CD8-positive, alpha-beta memory T cell (primary cell): Measurements from ENCODE around the gene ATXN3. TPM values are rescaled to one million over a fixed set of nuclear protein-coding genes. Genes with fewer than 3 reads are reported as not detected.

Experiments used
- CTCF ChIA-PET: fragments of 350-600 bp; sonication (Branson Sonifier 250); formaldehyde crosslinking; loops from one replicate; lab custom pipeline; 2021; ENCODE audit warnings: antibody characterized with exemption; lab: Charles Lee
- POLR2A ChIA-PET: fragments of 350-600 bp; sonication (Branson Sonifier 250); formaldehyde crosslinking; loops from one replicate; lab custom pipeline; 2021; ENCODE audit warnings: antibody characterized with exemption; lab: Charles Lee
- DNase-seq, 5 donors: peaks; one replicate each; pipeline versions ENCODE4 v3.0.0 to v3.0.0-alpha.2; 2020 to 2022; ENCODE audit warnings: mixed read lengths in 1 of 5
- H3K27ac ChIP-seq: one replicate; pipeline ENCODE4 v1.7.0; 2013; ENCODE audit warnings: low read depth, mild to moderate bottlenecking, low read length, moderate library complexity
- H3K27me3 ChIP-seq: 2 replicates; pipeline ENCODE4 v1.7.0; 2013; ENCODE audit warnings: low read length, mild to moderate bottlenecking; ENCODE audit not compliant: insufficient read depth, poor library complexity, severe bottlenecking
- H3K36me3 ChIP-seq: 2 replicates; pipeline ENCODE4 v1.7.0; 2013; ENCODE audit warnings: mild to moderate bottlenecking, low read length, moderate library complexity; ENCODE audit not compliant: insufficient read depth
- H3K4me1 ChIP-seq: 2 replicates; pipeline ENCODE4 v1.7.0; 2013; ENCODE audit warnings: mild to moderate bottlenecking, low read length, moderate library complexity; ENCODE audit not compliant: insufficient read depth
- H3K4me3 ChIP-seq: 2 replicates; pipeline ENCODE4 v1.7.0; 2013; ENCODE audit warnings: mild to moderate bottlenecking, low read length
- H3K9me3 ChIP-seq: 2 replicates; pipeline ENCODE4 v1.7.0; 2013; ENCODE audit warnings: mild to moderate bottlenecking, low read length
- H3K27ac Mint-ChIP-seq, 8 donors: one replicate each; pipeline ENCODE4 v1.8.0; 2020 to 2021; ENCODE audit warnings: mixed read lengths in 8 of 8, mild to moderate bottlenecking in 6 of 8, inconsistent platforms in 3 of 8, moderate library complexity in 3 of 8
- H3K27me3 Mint-ChIP-seq, 2 donors: one replicate each; pipeline ENCODE4 v1.8.0; 2020 to 2021; ENCODE audit warnings: mixed read lengths in 2 of 2, mild to moderate bottlenecking in 1 of 2, moderate library complexity in 1 of 2
- H3K36me3 Mint-ChIP-seq, 3 donors: one replicate each; pipeline ENCODE4 v1.8.0; 2020 to 2021; ENCODE audit warnings: mixed read lengths in 3 of 3, inconsistent platforms in 1 of 3, mild to moderate bottlenecking in 1 of 3
- H3K4me1 Mint-ChIP-seq, 3 donors: one replicate each; pipeline ENCODE4 v1.8.0; 2020 to 2021; ENCODE audit warnings: mixed read lengths in 3 of 3, inconsistent platforms in 1 of 3, mild to moderate bottlenecking in 1 of 3
- H3K4me3 Mint-ChIP-seq, 7 donors: one replicate each; pipeline ENCODE4 v1.8.0; 2020 to 2021; ENCODE audit warnings: mixed read lengths in 7 of 7, mild to moderate bottlenecking in 6 of 7, moderate library complexity in 4 of 7, inconsistent platforms in 2 of 7
- H3K9me3 Mint-ChIP-seq, 5 donors: one replicate each; pipeline ENCODE4 v1.8.0; 2020 to 2022; ENCODE audit warnings: mixed read lengths in 5 of 5, mild to moderate bottlenecking in 3 of 5, moderate library complexity in 2 of 5, inconsistent platforms in 1 of 5
- polyA plus RNA-seq: library from polyadenylated mRNA; unstranded; fragments of 300-500 nt; fragmentation: Illumina TruSeq; gene quantifications from one replicate; pipeline ENCODE4 v1.2.3, GENCODE V29; 2021
- total RNA-seq, 2 experiments: library from RNA; stranded (reverse); gene quantifications; one replicate each; pipeline ENCODE4 v1.2.3, GENCODE V29; 2021

The ATXN3 gene
- total and polyA plus RNA-seq, 3 experiments from 2014 or later = 20.5 to 32.5 (median 25.1) TPM

GRCh38 chr14:92040431-92041051, 65.8 kb downstream of the ATXN3 start:
- H3K9me3 Mint-ChIP-seq = peaks cover 0 to 2% (median 0%) of the 10 kb centered on the region in 5 donors
- POLR2A ChIA-PET = interaction anchor here (0.5 to 2.4 kb wide), 8 partner anchors 36 to 645 kb away, joined by 3 to 24 read pairs (median 5); partner anchors contain the start of genes ATXN3, CPSF2 and NDUFB1
- peaks cover 42 to 57% (median 47%) of the 10 kb centered on the region in 3 donors for H3K4me1 Mint-ChIP-seq
- H3K27ac ChIP-seq = peak overlapping the region; percentile 89
- H3K27me3 ChIP-seq = no peaks in the 10 kb centered on the region
- peaks cover 38% of the 10 kb centered on the region for H3K4me1 ChIP-seq
- no peaks in the 10 kb centered on the region for H3K36me3 ChIP-seq
- CTCF ChIA-PET = interaction anchor here (0.8 to 2.8 kb wide), 7 partner anchors 17 to 82 kb away, joined by 3 to 15 read pairs (median 4); partner anchors contain the start of genes ATXN3, CPSF2 and NDUFB1
- peaks cover 0 to 30% (median 4%) of the 10 kb centered on the region in 3 donors for H3K36me3 Mint-ChIP-seq
- H3K4me3 Mint-ChIP-seq = peak overlapping the region; percentile 93 to 99 (median 97)
- DNase-seq = no peak
- no peaks in the 10 kb centered on the region for H3K9me3 ChIP-seq
- no peaks in the 10 kb centered on the region for H3K27me3 Mint-ChIP-seq
- peak overlapping the region; percentile 83 for H3K4me3 ChIP-seq
- H3K27ac Mint-ChIP-seq = peak overlapping the region; percentile 98 to 100 (median 98)

DNA sequence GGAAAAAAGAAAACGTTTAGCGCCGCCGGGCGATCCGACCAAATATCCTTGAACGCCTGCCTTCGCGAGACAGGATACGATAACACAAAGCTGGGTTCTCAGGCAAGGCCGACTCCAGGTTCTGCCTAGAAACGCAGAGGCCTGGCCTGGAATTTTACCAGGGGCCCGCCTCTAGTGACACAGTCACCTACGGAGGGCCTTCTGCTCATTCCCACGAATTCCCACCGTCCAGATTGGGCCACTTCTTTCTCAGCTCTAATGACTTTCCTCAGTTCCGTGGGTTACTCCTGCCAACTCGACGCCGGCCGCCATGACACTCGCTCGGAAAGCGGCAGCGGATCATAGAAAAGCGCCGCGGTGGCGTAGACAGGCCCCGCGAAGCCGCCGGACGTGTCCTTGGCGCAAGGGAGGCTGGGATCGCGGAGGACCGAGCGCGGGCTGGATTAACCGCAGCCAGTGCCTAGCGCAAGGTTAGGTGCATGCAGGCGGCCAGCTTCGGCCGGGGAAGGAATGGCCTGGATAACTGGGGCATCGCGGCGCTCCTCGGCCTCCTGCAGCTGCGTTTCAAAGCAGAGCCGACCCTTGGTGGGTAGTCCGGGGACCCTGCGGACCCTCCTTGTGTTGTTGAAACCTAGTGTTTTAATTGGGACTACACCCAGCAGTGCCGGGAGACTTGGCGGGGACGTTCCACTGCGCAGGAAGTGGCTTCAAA, 66.5 kb downstream of the ATXN3 start, which contains the start of gene TRIP11:
Gene TRIP11, minus strand, starts transcription at position 341 of the 712 bp plus-strand sequence. CDS start 374 bp downstream, outside the sequence.
- no peaks in the 10 kb centered on the region for H3K27me3 ChIP-seq
- Mint-ChIP-seq H3K27me3 (no peaks in the 10 kb centered on the region), H3K9me3 (no peaks in the 10 kb centered on the region), H3K36me3 (peaks cover 0 to 31% (median 4%) of the 10 kb centered on the region in 3 donors), H3K4me3 (peak within 1 kb of the TSS; percentile 93 to 99 (median 97)), H3K4me1 (peaks cover 47 to 57% (median 49%) of the 10 kb centered on the region in 3 donors), H3K27ac (peak within 1 kb of the TSS; percentile 98 to 100 (median 98))
- peaks cover 38% of the 10 kb centered on the region for H3K4me1 ChIP-seq
- peak within 1 kb of the TSS; percentile 83 for H3K4me3 ChIP-seq
- peak within 1 kb of the TSS; percentile 89 for H3K27ac ChIP-seq
- H3K36me3 ChIP-seq = no peaks in the 10 kb centered on the region
- CTCF ChIA-PET = interaction anchor here (0.8 to 2.8 kb wide), 6 partner anchors 47 to 82 kb away, joined by 3 to 15 read pairs (median 4); partner anchors contain the start of genes ATXN3, CPSF2 and NDUFB1
- POLR2A ChIA-PET = interaction anchor here (0.5 to 2.4 kb wide), 7 partner anchors 37 to 1250 kb away, joined by 3 to 24 read pairs (median 5); partner anchors contain the start of genes ATXN3, CPSF2 and NDUFB1
- no peaks in the 10 kb centered on the region for H3K9me3 ChIP-seq
- peak; percentile 88 to 96 (median 92) for DNase-seq

- Mint-ChIP-seq H3K9me3 (no peaks in the 10 kb centered on the region), H3K27ac (peak overlapping the region; percentile 98 to 100 (median 98)), H3K36me3 (peaks cover 0 to 31% (median 4%) of the 10 kb centered on the region in 3 donors), H3K4me1 (peaks cover 49 to 57% (median 54%) of the 10 kb centered on the region in 3 donors), H3K4me3 (peak overlapping the region; percentile 93 to 99 (median 97)), H3K27me3 (no peaks in the 10 kb centered on the region)
- H3K27ac ChIP-seq = peak overlapping the region; percentile 89
- peaks cover 38% of the 10 kb centered on the region for H3K4me1 ChIP-seq
- no peaks in the 10 kb centered on the region for H3K27me3 ChIP-seq
- DNase-seq = peak in 3 of 5 donors; percentile 2 to 34 (median 11)
- POLR2A ChIA-PET = interaction anchor here (0.5 to 2.4 kb wide), 3 partner anchors 45 to 1250 kb away, joined by 4 to 24 read pairs (median 6); partner anchors contain the start of genes CPSF2 and NDUFB1
- no peaks in the 10 kb centered on the region for H3K9me3 ChIP-seq
- H3K4me3 ChIP-seq = peak overlapping the region; percentile 83
- no peaks in the 10 kb centered on the region for H3K36me3 ChIP-seq
- CTCF ChIA-PET = interaction anchor here (1.0 to 2.8 kb wide), 5 partner anchors 50 to 83 kb away, joined by 3 to 15 read pairs (median 4); partner anchors contain the start of genes ATXN3, CPSF2 and NDUFB1
These were observed 67.2 kb downstream of the ATXN3 start for GRCh38 chr14:92039063-92039718.

GRCh38 chr14:92037989-92038388, 68.4 kb downstream of the ATXN3 start:
- peaks cover 38% of the 10 kb centered on the region for H3K4me1 ChIP-seq
- no peaks in the 10 kb centered on the region for H3K27me3 ChIP-seq
- H3K4me3 ChIP-seq = no peak overlapping the region
- DNase-seq = no peak
- POLR2A ChIA-PET = no interaction called here
- Mint-ChIP-seq H3K27ac (peak overlapping the region in 7 of 8 donors; percentile 44 to 98 (median 82)), H3K27me3 (no peaks in the 10 kb centered on the region), H3K4me1 (peaks cover 53 to 67% (median 63%) of the 10 kb centered on the region in 3 donors), H3K9me3 (no peaks in the 10 kb centered on the region), H3K4me3 (peak overlapping the region; percentile 72 to 98 (median 95)), H3K36me3 (peaks cover 0 to 39% (median 4%) of the 10 kb centered on the region in 3 donors)
- H3K9me3 ChIP-seq = no peaks in the 10 kb centered on the region
- H3K36me3 ChIP-seq = no peaks in the 10 kb centered on the region
- H3K27ac ChIP-seq = no peak overlapping the region
- CTCF ChIA-PET = no interaction called here

DNA sequence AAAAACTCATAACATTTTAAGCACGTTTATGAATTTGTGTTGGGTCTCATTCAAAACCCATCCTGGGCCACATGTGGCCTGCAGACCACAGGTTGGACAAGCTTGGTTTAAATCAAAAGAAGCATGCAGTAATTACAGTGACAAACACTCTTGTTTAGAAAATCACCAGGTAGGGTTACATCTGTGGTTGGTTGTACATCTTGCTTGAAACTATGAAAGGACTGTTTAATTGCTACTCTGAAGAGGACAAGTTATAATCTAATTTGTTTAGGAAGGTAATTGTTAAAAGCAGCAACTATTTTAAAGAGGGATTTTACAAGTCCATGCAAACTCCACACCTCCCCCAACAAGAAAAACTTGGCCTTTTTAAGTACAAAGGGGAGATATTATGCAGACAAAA, 70.5 kb downstream of the ATXN3 start:
- H3K27ac Mint-ChIP-seq = peak overlapping the region in 3 of 8 donors; percentile 10 to 59 (median 19)
- H3K36me3 Mint-ChIP-seq = peaks cover 0 to 50% (median 4%) of the 10 kb centered on the region in 3 donors
- Histone ChIP-seq H3K4me1 (peaks cover 30% of the 10 kb centered on the region), H3K27me3 (no peaks in the 10 kb centered on the region), H3K27ac (no peak overlapping the region), H3K4me3 (no peak overlapping the region), H3K36me3 (no peaks in the 10 kb centered on the region), H3K9me3 (no peaks in the 10 kb centered on the region)
- peaks cover 50 to 63% (median 61%) of the 10 kb centered on the region in 3 donors for H3K4me1 Mint-ChIP-seq
- CTCF ChIA-PET = interaction anchor here (1.8 kb wide), 1 partner anchor 71 kb away, joined by 4 read pairs; the partner anchor contains the start of gene ATXN3
- no peaks in the 10 kb centered on the region for H3K27me3 Mint-ChIP-seq
- no peak for DNase-seq
- H3K9me3 Mint-ChIP-seq = no peaks in the 10 kb centered on the region
- POLR2A ChIA-PET = no interaction called here
- peak overlapping the region in 1 of 7 donors; percentile 37 for H3K4me3 Mint-ChIP-seq

- H3K4me3 Mint-ChIP-seq = peak overlapping the region in 1 of 7 donors; percentile 47
These were observed 72.3 kb downstream of the ATXN3 start for GRCh38 chr14:92033906-92034687.

More at GRCh38 chr14:92033906-92034687, 72.3 kb downstream of the ATXN3 start:
- Mint-ChIP-seq H3K36me3 (peaks cover 0 to 48% (median 5%) of the 10 kb centered on the region in 3 donors), H3K4me1 (peaks cover 38 to 56% (median 43%) of the 10 kb centered on the region in 3 donors), H3K27me3 (no peaks in the 10 kb centered on the region), H3K9me3 (no peaks in the 10 kb centered on the region), H3K27ac (peak overlapping the region in 4 of 8 donors; percentile 9 to 42 (median 28))
- no peaks in the 10 kb centered on the region for H3K9me3 ChIP-seq
- no peak overlapping the region for H3K4me3 ChIP-seq
- DNase-seq = no peak
- peaks cover 26% of the 10 kb centered on the region for H3K4me1 ChIP-seq
- CTCF ChIA-PET = interaction anchor here (1.8 kb wide), 1 partner anchor 72 kb away, joined by 4 read pairs; the partner anchor contains the start of gene ATXN3
- H3K36me3 ChIP-seq = no peaks in the 10 kb centered on the region
- no peaks in the 10 kb centered on the region for H3K27me3 ChIP-seq
- no peak overlapping the region for H3K27ac ChIP-seq
- POLR2A ChIA-PET = no interaction called here
